AG04449 (cell line): ENCODE measurements around the gene LBHD2.

Experiments
- CTCF ChIA-PET: fragments of 350-600 bp; formaldehyde crosslinking; extraction: SDS; loops from one replicate; lab custom pipeline; 2021; ENCODE audit warnings: antibody characterized with exemption; lab: Yijun Ruan, JAX
- POLR2A ChIA-PET: fragments of 400-600, 350-600 bp; formaldehyde crosslinking; extraction: SDS; loops from one replicate; lab custom pipeline; 2020; ENCODE audit warnings: antibody characterized with exemption, inconsistent platforms; lab: Yijun Ruan, JAX
- DNase-seq: peaks from one replicate; pipeline ENCODE4 v3.0.0-alpha.2; 2010; ENCODE audit warnings: low read depth, low spot score
- H3K4me3 ChIP-seq: 2 replicates; pipeline ENCODE4 v1.5.1; 2011; ENCODE audit warnings: low read depth, mild to moderate bottlenecking, control low read depth, low read length
- CTCF ChIP-seq: IDR thresholded peaks from one replicate; pipeline ENCODE4 v1.5.1; 2011; ENCODE audit warnings: mild to moderate bottlenecking, moderate library complexity, low read length, control low read depth, inconsistent platforms; ENCODE audit not compliant: insufficient read depth; ENCODE audit errors: missing control alignments

LBHD2 gene

GRCh38 chr14:103123634-103124500 is 39.9 kb downstream of the LBHD2 start:
- peak; percentile 30 for TF ChIP-seq CTCF
- peak overlapping the region; percentile 39 for H3K4me3 ChIP-seq
- DNase-seq = no peak
- POLR2A ChIA-PET = no interaction called here
- CTCF ChIA-PET = interaction anchor here (4.0 kb wide), 1 partner anchor 19 kb away, joined by 18 read pairs; no protein-coding TSS in a partner anchor

- ChIA-PET POLR2A (no interaction called here), CTCF (interaction anchor here (4.0 kb wide), 1 partner anchor 20 kb away, joined by 18 read pairs; no protein-coding TSS in a partner anchor)
- no peak overlapping the region for H3K4me3 ChIP-seq
- TF ChIP-seq CTCF = no peak
- no peak for DNase-seq
Measured at GRCh38 chr14:103124501-103125001, 40.5 kb downstream of the LBHD2 start.

- ChIA-PET POLR2A (no interaction called here), CTCF (interaction anchor here (0.9 to 4.0 kb wide), 4 partner anchors 10 to 59 kb away, joined by 3 to 18 read pairs (median 3); no protein-coding TSS in a partner anchor)
- H3K4me3 ChIP-seq = no peak overlapping the region
- DNase-seq = no peak
- no peak for TF ChIP-seq CTCF
Measured at GRCh38 chr14:103125098-103126070, 41.4 kb downstream of the LBHD2 start.

GRCh38 chr14:103126088-103126872 is 42.3 kb downstream of the LBHD2 start:
- no peak overlapping the region for H3K4me3 ChIP-seq
- ChIA-PET CTCF (interaction anchor here (0.9 to 4.0 kb wide), 8 partner anchors 11 to 65 kb away, joined by 3 to 18 read pairs (median 4); no protein-coding TSS in a partner anchor), POLR2A (no interaction called here)
- TF ChIP-seq CTCF = no peak
- DNase-seq = no peak

GRCh38 chr14:103126873-103127304 is 42.9 kb downstream of the LBHD2 start:
- TF ChIP-seq CTCF = no peak
- POLR2A ChIA-PET = no interaction called here
- no peak for DNase-seq
- CTCF ChIA-PET = interaction anchor here (1.0 to 4.0 kb wide), 8 partner anchors 10 to 65 kb away, joined by 3 to 18 read pairs (median 4); no protein-coding TSS in a partner anchor
- H3K4me3 ChIP-seq = no peak overlapping the region
